Peyer's patch (tissue), 4 donors: ENCODE results near the gene NFIX.

Source experiments
- CTCF ChIP-seq, 6 experiments: fragments of 450-650 bp in 4 of 6; fragments of 200-600 bp in 2 of 6; sonication (generic) in 1 of 6; IDR thresholded peaks; one replicate each; pipeline ENCODE4 v1.5.1; 2017 to 2019; ENCODE audit warnings: antibody characterized with exemption in 6 of 6, mild to moderate bottlenecking in 3 of 6, moderate library complexity in 1 of 6
- POLR2A ChIP-seq, 2 donors: fragments of 450-650 bp; IDR thresholded peaks; one replicate each; pipeline ENCODE4 v1.5.1; 2017; ENCODE audit warnings: antibody characterized with exemption in 2 of 2, mild to moderate bottlenecking in 2 of 2, moderate library complexity in 2 of 2

GRCh38 chr19:13120031-13120430, 124.8 kb downstream of the NFIX start:
- TF ChIP-seq CTCF (IDR thresholded peaks at IDR 0.05) = no peak
- no peak for TF ChIP-seq POLR2A (IDR thresholded peaks at IDR 0.05)
